Fibroblast of peridontal ligament (primary cell): Measurements from ENCODE around the gene L3MBTL4.
"Not testable (repeated sequence)": the region's sequence is repeated elsewhere in the genome, so short reads cannot be mapped to it uniquely, and the experiment has no call there.

ENCODE experiments used
- DNase-seq: peaks from one replicate; pipeline ENCODE4 v3.0.0-alpha.2; 2010; ENCODE audit errors: extremely low read depth

The L3MBTL4 gene

GRCh38 chr18:6199777-6200176 is 214.9 kb downstream of the L3MBTL4 start:
- DNase-seq, result no peak

GRCh38 chr18:6198585-6198984 is 216.1 kb downstream of the L3MBTL4 start:
- no peak for DNase-seq

- DNase-seq, result no peak
These were observed 220.1 kb downstream of the L3MBTL4 start for GRCh38 chr18:6194640-6195039.

- DNase-seq, result not testable (repeated sequence)
These were observed 228.9 kb downstream of the L3MBTL4 start for GRCh38 chr18:6185782-6186181.

- no peak for DNase-seq
These were observed 239.5 kb downstream of the L3MBTL4 start for GRCh38 chr18:6174983-6175745.

- no peak for DNase-seq
These were observed 244.1 kb downstream of the L3MBTL4 start for GRCh38 chr18:6170604-6171003.

DNA sequence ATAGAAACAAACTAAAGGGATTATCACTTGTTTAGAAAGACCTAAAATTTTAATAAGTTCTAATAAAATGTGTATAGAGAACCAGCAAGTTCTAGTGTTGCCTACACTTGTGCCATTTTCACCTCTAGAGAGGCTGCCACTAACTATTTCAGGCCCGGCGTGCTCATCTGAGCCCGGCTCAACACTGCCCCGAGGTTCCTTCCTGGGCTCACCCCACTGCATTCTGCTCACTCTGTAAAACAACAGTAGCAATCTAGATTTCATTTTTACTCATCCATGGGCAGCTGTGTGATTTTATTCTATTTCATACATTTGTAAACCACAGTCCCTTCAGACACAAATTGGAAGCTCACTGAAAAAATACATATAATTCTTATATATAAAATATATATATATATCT is 253.2 kb downstream of the L3MBTL4 start:
- no peak for DNase-seq

GRCh38 chr18:6159426-6159825 is 255.3 kb downstream of the L3MBTL4 start:
- DNase-seq, result no peak

DNA sequence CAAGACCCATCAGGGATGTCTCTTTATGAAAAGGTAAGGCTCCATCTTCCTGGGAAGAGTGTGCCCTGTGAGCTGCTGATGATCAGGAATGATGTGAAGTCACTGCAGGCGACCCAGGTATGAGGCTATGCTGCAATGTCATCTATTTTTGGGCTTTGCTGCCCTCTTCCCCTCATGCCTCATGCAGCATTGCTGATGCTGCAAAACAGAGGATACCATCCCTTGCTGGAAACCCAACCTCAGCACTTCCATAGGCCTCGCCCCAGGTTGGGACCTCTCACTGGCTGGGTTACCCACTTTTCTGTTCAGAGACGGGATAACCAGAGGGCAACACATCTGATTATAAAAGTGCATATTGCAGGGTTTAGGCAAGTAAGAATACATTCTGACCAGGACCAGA is 255.8 kb downstream of the L3MBTL4 start:
- no peak for DNase-seq

GRCh38 chr18:6156446-6156845 is 258.3 kb downstream of the L3MBTL4 start:
- no peak for DNase-seq

GRCh38 chr18:6155707-6156106 is 259.0 kb downstream of the L3MBTL4 start:
- DNase-seq, result no peak

- DNase-seq, result no peak
These were observed 264.3 kb downstream of the L3MBTL4 start for GRCh38 chr18:6150430-6150829.

- no peak for DNase-seq
These were observed 268.4 kb downstream of the L3MBTL4 start for GRCh38 chr18:6146307-6146661.

GRCh38 chr18:6145645-6146306 is 268.9 kb downstream of the L3MBTL4 start:
- no peak for DNase-seq

GRCh38 chr18:6139007-6139406 is 275.7 kb downstream of the L3MBTL4 start:
- no peak for DNase-seq

- DNase-seq, result not testable (repeated sequence)
These were observed 278.8 kb downstream of the L3MBTL4 start for GRCh38 chr18:6135901-6136300.

DNA sequence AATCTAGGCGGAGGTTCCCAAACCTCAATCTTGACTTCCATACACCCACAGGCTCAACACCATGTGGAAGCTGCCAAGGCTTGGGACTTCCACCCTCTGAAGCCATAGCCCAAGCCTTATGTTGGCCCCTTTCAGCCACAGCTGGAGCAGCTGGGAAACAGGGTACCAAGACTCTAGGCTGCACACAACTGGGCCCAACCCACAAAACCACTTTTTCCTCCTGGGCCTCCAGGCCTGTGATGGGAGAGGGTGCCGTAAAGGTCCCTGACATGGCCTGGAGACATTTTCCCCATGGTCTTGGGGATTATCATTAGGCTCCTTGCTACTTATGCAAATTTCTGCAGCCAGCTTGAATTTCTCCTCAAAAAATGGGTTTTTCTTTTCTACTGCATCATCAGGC is 279.7 kb downstream of the L3MBTL4 start:
- DNase-seq, result not testable (repeated sequence)

- DNase-seq, result no peak
These were observed 281.9 kb downstream of the L3MBTL4 start for GRCh38 chr18:6132751-6133368.

GRCh38 chr18:6120820-6121279 is 293.9 kb downstream of the L3MBTL4 start:
- DNase-seq, result no peak

DNA sequence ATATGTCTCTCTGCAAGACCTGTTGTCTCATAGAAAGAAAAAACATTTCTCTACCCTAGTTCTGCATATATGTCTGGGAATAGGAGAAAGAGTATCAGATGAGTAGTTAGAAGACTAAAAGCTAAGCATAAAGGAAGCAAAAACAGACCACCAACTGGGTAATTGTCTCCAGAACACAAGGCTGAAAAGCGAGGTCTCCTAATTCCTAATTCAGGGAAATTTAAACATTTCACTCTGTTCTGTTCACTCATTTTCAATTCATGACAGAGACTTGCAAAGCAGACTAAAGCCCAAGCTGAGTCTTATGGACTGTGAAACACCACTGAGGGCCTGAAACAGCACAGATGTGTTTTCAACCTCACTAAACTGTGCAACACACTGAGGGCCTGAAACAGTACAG is 294.9 kb downstream of the L3MBTL4 start:
- DNase-seq, result no peak

GRCh38 chr18:6118080-6118479 is 296.6 kb downstream of the L3MBTL4 start:
- no peak for DNase-seq

DNA sequence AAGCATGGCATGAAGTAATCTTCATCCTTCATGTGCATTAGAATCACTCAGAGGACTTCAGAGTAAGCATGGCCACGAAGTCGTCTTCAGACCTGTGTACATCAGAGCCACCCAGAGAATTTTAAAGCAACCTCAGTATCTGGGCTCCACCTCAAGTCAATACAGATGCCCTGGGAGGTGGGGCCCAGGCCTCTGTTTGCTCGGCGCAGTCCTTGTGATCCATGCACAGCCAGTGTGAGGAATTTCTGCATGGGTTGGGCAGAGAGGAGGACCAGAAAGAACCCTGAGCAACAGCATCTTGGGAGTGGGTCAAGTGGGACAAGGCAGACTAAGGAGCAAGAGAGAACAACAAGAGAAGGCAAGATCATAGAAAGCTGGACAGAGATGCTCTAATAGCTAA is 299.0 kb downstream of the L3MBTL4 start:
- no peak for DNase-seq

DNA sequence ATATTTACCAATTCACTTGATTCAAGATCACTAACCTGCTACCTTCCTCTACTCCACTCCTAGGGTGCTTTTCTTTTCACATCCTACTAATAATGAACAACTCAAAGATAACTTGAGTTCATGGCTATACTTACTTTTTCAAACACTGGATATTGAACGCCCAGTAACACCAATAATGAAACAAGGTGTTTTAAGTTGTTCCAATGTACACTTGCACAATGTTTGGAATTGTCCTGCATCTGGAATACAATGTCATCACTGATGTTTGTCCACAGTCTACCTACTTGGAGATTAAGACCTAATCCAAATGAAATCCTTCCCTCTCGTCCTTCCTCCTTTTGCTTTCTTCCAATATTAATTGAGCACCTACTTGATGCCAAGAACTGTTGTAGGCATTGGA is 301.1 kb downstream of the L3MBTL4 start:
- DNase-seq, result no peak
